BJ (cell line): ENCODE results near the gene DPY30. TPM values are rescaled to one million over a fixed set of nuclear protein-coding genes. Genes with fewer than 3 reads are reported as not detected.

Experiments used
- CTCF ChIA-PET: fragments of 350-600 bp; formaldehyde crosslinking; extraction: SDS; loops from one replicate; lab custom pipeline; 2021; ENCODE audit warnings: antibody characterized with exemption, inconsistent platforms; lab: Yijun Ruan, JAX
- POLR2A ChIA-PET: fragments of 300-600 bp; sonication (Branson Sonifier 250); formaldehyde crosslinking; extraction: SDS; loops from one replicate; lab custom pipeline; 2021; ENCODE audit warnings: antibody characterized with exemption; lab: Charles Lee
- DNase-seq: peaks from one replicate; pipeline ENCODE4 v3.0.0-alpha.2; 2011; ENCODE audit warnings: low read depth
- H3K27me3 ChIP-seq: 2 replicates; pipeline ENCODE4 v1.6.0; 2011; ENCODE audit warnings: low read length; ENCODE audit not compliant: control insufficient read depth, insufficient read depth
- H3K36me3 ChIP-seq: 2 replicates; pipeline ENCODE4 v1.5.1; 2011; ENCODE audit warnings: low read length; ENCODE audit not compliant: control insufficient read depth, insufficient read depth
- H3K4me3 ChIP-seq: 2 replicates; pipeline ENCODE4 v1.5.1; 2011; ENCODE audit warnings: low read depth, mild to moderate bottlenecking, control low read depth, low read length
- CTCF ChIP-seq: IDR thresholded peaks from 2 replicates; pipeline ENCODE4 v1.5.1; 2011; ENCODE audit warnings: low read depth, mild to moderate bottlenecking, control low read depth, inconsistent platforms, low read length, moderate library complexity; ENCODE audit not compliant: insufficient read depth
- polyA plus RNA-seq: library from polyadenylated mRNA; depleted of rRNA; stranded (reverse); fragments of >200 nt; gene quantifications from 2 replicates; pipeline ENCODE4 v1.2.3, GENCODE V29; 2011

Gene DPY30
- polyA plus RNA-seq, 1 experiment: 35.3 TPM

GRCh38 chr2:31992025-31992579 is 47.5 kb downstream of the DPY30 start:
- POLR2A ChIA-PET: no interaction called here
- TF ChIP-seq CTCF: no peak
- CTCF ChIA-PET: no interaction called here
- no peak for DNase-seq
- Histone ChIP-seq H3K36me3 (no peaks in the 10 kb centered on the region), H3K4me3 (no peak overlapping the region), H3K27me3 (no peaks in the 10 kb centered on the region)

GRCh38 chr2:31989946-31990345 is 49.7 kb downstream of the DPY30 start:
- CTCF ChIA-PET: interaction anchor here (0.5 to 1.7 kb wide), 2 partner anchors 8 to 712 kb away, joined by 3 read pairs; no protein-coding TSS in a partner anchor
- POLR2A ChIA-PET: no interaction called here
- no peaks in the 10 kb centered on the region for H3K27me3 ChIP-seq
- no peaks in the 10 kb centered on the region for H3K36me3 ChIP-seq
- no peak for TF ChIP-seq CTCF
- no peak for DNase-seq
- no peak overlapping the region for H3K4me3 ChIP-seq

DNA sequence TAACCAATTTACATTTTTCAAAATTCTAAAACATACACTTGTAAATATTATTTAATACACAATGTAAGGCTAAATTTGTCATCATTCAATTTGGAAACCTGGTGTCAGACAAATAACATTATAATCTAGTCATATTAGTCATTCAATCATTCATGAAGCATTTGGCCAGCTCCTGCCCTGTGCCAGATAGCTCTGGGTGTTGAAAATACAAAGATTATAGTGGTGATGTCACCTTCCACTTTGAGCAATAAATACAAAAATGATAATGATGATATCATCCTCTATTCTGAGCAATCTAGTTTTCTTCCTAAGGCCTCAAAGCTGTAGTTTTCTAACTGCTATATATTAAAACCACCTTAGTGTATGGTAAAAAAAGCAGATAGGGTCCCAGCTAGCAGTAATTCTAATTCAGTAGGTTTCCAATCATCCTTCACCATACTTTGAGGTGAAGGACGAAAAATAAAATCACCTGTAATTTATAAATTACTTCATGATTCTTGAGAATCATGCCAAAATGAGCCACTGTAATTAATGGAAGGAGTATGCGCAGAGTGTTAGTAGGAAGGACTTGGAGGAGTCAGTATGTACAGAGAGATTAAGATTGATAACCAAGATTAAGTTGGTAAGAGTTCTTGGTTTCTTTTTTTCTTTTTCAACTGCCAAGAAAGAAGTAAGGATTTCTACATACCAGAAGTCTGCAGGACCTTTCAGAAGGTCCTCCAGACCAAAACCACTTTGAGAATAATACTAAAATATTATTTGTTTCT is 52.0 kb downstream of the DPY30 start:
- no peak for DNase-seq
- POLR2A ChIA-PET: no interaction called here
- Histone ChIP-seq H3K27me3 (no peaks in the 10 kb centered on the region), H3K4me3 (no peak overlapping the region), H3K36me3 (no peaks in the 10 kb centered on the region)
- no peak for TF ChIP-seq CTCF
- CTCF ChIA-PET: interaction anchor here (1.2 kb wide), 1 partner anchor 10 kb away, joined by 4 read pairs; no protein-coding TSS in a partner anchor

DNA sequence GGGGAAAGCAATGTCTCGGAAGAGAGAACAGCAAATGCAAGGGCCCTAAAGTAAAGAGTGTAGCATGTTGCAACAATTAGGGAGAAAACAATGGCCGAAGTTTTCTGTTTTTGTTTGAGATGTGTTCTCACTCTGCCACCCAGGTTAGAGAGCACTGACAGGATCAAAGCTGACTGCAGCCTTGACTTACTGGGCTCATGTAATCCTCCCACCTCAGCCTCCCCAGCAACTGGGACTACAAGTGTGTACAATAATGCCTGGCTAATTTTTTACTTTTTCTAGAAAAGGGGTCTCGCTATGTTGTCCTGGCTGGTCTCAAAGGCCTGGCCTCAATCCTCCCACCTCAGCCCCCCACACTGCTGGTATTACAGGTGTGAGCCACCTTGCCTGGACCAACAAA is 52.7 kb downstream of the DPY30 start:
- Histone ChIP-seq H3K27me3 (no peaks in the 10 kb centered on the region), H3K4me3 (no peak overlapping the region), H3K36me3 (no peaks in the 10 kb centered on the region)
- DNase-seq: no peak
- ChIA-PET POLR2A (no interaction called here), CTCF (interaction anchor here (1.2 kb wide), 1 partner anchor 9 kb away, joined by 4 read pairs; no protein-coding TSS in a partner anchor)
- TF ChIP-seq CTCF: no peak

DNA sequence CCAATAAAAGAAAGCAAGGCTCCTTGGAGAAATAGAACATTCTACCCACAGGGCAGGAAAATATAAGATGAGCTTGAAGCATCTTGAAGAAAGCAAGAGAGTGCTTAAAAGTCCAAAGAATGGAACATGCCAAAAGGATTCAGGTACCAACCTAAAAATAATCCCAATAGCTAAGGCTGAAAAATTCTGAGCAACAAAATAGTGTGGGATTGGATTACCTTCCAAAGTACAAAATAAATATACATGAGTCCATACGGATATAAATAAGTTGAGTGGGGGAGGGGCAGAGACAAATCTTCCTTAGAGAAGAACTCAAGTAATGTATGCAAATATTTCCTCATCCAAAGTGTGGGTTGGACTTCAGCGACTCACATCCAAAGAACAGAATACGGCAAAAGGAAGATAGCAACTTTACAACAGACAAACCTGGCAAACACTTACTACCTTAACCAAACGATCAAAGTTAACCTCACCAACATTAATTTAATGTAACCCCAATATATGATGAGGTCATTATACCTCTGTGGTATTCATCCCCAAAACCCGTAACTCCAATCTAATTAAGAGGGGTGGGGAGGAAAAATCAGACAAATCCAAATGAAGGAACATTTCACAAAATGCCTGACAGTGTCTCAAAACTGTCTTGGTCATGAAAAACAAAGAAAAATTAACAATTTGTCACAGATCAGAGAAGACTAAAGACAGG is 55.7 kb downstream of the DPY30 start:
- H3K27me3 ChIP-seq: no peaks in the 10 kb centered on the region
- ChIA-PET POLR2A (interaction anchor here (0.6 kb wide), 1 partner anchor 55 kb away, joined by 11 read pairs; no protein-coding TSS in a partner anchor), CTCF (no interaction called here)
- no peak overlapping the region for H3K4me3 ChIP-seq
- no peak for DNase-seq
- TF ChIP-seq CTCF: no peak
- no peaks in the 10 kb centered on the region for H3K36me3 ChIP-seq
